ENCODE data around the gene SLC38A3.

DNA sequence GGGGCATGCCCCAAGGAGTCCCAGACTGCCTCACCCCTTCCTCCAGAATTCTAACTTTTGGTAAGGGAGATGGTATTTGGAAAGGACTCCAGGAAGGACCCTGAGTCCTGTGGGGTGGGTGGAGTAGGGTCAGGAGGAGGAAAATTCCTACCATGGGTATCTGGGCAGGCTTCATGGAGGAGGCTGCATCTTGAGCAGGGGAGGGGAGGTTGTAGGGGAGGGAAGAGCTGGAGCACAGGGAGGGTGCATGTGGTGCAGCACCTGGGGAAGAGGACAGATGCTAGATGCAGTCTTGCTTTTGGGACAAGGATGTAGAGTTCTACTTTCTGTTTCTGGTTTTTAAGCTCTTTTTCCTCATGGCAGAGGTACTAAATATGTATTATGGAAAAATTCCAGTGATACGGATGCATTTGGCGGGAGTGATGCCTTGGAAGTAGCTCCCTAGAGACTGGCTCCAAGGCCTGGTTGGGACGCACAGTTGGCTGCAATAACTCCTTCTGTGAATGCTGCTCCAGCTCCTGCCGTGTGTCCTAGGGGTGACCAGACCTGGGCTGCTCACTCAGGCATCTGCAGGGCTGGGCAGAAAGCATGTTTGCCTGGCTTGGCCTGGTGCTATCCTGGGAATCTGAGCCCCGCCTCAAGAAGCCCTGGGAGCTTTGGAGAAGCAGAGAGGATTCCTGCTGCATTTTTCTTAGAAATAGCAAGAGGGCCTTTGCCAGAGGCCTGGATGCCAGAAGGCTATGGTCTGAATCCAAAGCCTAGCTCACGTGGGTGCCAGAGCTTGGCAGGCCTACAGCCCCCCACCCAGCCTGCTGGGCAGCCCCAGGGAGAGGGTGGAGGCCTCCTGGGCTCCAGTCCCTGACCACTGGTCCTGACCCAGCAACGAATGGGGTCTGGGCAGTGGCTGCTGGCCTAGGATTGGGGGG, 39.8 kb upstream of the SLC38A3 start:
- TF ChIP-seq, protein P1, sequence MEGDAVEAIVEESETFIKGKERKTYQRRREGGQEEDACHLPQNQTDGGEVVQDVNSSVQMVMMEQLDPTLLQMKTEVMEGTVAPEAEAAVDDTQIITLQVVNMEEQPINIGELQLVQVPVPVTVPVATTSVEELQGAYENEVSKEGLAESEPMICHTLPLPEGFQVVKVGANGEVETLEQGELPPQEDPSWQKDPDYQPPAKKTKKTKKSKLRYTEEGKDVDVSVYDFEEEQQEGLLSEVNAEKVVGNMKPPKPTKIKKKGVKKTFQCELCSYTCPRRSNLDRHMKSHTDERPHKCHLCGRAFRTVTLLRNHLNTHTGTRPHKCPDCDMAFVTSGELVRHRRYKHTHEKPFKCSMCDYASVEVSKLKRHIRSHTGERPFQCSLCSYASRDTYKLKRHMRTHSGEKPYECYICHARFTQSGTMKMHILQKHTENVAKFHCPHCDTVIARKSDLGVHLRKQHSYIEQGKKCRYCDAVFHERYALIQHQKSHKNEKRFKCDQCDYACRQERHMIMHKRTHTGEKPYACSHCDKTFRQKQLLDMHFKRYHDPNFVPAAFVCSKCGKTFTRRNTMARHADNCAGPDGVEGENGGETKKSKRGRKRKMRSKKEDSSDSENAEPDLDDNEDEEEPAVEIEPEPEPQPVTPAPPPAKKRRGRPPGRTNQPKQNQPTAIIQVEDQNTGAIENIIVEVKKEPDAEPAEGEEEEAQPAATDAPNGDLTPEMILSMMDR (IDR thresholded peaks at IDR 0.05) = no peak
- no peak for TF ChIP-seq POLR2A (IDR thresholded peaks at IDR 0.05)
